GM10266 (cell line): ENCODE measurements around the gene TIAM1.

Experiments used
- DNase-seq: peaks from one replicate; pipeline ENCODE4 v3.0.0; 2012; ENCODE audit errors: extremely low spot score
- CTCF ChIP-seq: IDR thresholded peaks from 2 replicates; pipeline ENCODE4 v1.5.1; 2012; ENCODE audit warnings: mild to moderate bottlenecking, low read depth; ENCODE audit not compliant: control insufficient read depth, insufficient read depth; ENCODE audit errors: missing control alignments

The TIAM1 gene

GRCh38 chr21:31078796-31079195 is 265.3 kb downstream of the TIAM1 start:
- DNase-seq = no peak
- TF ChIP-seq CTCF = no peak

GRCh38 chr21:31078216-31078615 is 265.8 kb downstream of the TIAM1 start:
- no peak for DNase-seq
- TF ChIP-seq CTCF = no peak

- DNase-seq = no peak
- TF ChIP-seq CTCF = no peak
Observed at GRCh38 chr21:31075848-31076247, 268.2 kb downstream of the TIAM1 start.

- DNase-seq = no peak
- TF ChIP-seq CTCF = no peak
Observed at GRCh38 chr21:31072533-31072932, 271.5 kb downstream of the TIAM1 start.
